Activated B cell treated with CpG ODN at 0.5 μM for 24 hours (primary cell): ENCODE measurements around the gene FABP3. TPM values are rescaled to one million over a fixed set of nuclear protein-coding genes. Genes with fewer than 3 reads are reported as not detected.
"Not testable (repeated sequence)": the region's sequence is repeated elsewhere in the genome, so short reads cannot be mapped to it uniquely, and the experiment has no call there.

ENCODE experiments used
- ATAC-seq: fragments of 200-7000 bp; cut with Tn5 transposase; one replicate; pipeline ENCODE4 v1.10.0; 2021; ENCODE audit warnings: low read depth, mild to moderate bottlenecking, moderate library complexity
- CTCF ChIA-PET: fragments of 350-600 bp; sonication (Branson Sonifier 250); formaldehyde crosslinking; loops from one replicate; lab custom pipeline; 2021; ENCODE audit warnings: antibody characterized with exemption; lab: Charles Lee
- POLR2A ChIA-PET: fragments of 350-600 bp; sonication (Branson Sonifier 250); formaldehyde crosslinking; loops from one replicate; lab custom pipeline; 2021; ENCODE audit warnings: antibody characterized with exemption; lab: Charles Lee
- DNase-seq: peaks from one replicate; pipeline ENCODE4 v3.0.0; 2022
- H3K27ac Mint-ChIP-seq: one replicate; pipeline ENCODE4 v1.8.0; 2020; ENCODE audit warnings: mixed read lengths
- H3K27me3 Mint-ChIP-seq: one replicate; pipeline ENCODE4 v1.8.0; 2021; ENCODE audit warnings: mixed read lengths
- H3K36me3 Mint-ChIP-seq: one replicate; pipeline ENCODE4 v1.8.0; 2021; ENCODE audit warnings: low read depth, mixed read lengths
- H3K4me1 Mint-ChIP-seq: one replicate; pipeline ENCODE4 v1.8.0; 2021; ENCODE audit warnings: mixed read lengths
- H3K4me3 Mint-ChIP-seq: one replicate; pipeline ENCODE4 v1.8.0; 2020; ENCODE audit warnings: mild to moderate bottlenecking, mixed read lengths
- H3K9me3 Mint-ChIP-seq: one replicate; pipeline ENCODE4 v1.8.0; 2020; ENCODE audit warnings: mixed read lengths
- intact Hi-C: fragments of 100-400 bp; cut with micrococcal nuclease; formaldehyde crosslinking; loops from one replicate; pipeline ENCODE4 v1.15.1; 2024
- total RNA-seq: library from RNA; stranded (reverse); gene quantifications from 2 replicates; pipeline ENCODE4 v1.2.3, GENCODE V29; 2022
- TF ChIP-seq, protein P1 (sequence below): fragments of 200-600 bp; IDR thresholded peaks from one replicate; pipeline ENCODE4 v1.8.0; 2022; ENCODE audit warnings: antibody characterized with exemption, mild to moderate bottlenecking

Gene FABP3
- total RNA-seq, 1 donor from 2014 or later = 0.49 TPM

DNA sequence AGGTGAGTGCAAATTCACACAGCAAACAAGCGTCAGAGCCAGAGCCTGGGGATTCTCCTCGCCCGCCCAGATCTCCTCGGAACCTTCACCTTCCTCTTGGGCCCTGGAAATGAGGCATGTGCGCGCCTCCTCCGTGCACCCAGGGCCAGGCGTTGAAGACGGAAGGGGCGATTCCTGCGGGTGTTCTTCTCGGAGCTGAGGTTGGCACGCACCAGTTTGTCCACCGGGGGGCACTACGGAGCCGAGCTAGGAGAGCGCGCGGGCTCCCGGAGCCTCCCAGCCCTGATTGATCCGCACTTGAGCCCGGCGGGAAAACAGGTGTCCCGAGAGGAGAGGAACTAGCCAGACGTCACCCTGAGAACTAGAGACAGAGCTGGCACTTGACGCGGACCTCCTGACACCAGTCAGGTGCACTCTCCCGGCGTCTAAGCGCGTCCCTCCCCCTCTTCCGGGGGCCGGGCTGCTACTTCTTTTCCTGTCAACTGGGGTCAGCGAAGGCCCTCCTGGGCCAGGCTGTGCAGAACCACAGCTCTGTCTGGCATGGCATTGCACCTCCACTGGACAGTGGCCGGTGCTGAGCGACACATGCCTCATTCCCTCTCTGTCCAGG, 21.8 kb upstream of the FABP3 start:
- H3K27me3 Mint-ChIP-seq = no peaks in the 10 kb centered on the region
- peak; percentile 72 for DNase-seq
- intact Hi-C loops = loop anchor here (1.0 kb wide), 3 partner anchors 28 to 395 kb away; no protein-coding TSS in a partner anchor
- peak overlapping the region; percentile 85 for H3K4me3 Mint-ChIP-seq
- POLR2A ChIA-PET = interaction anchor here (1.1 to 1.2 kb wide), 2 partner anchors 29 to 154 kb away, joined by 3 read pairs; no protein-coding TSS in a partner anchor
- TF ChIP-seq, protein P1, sequence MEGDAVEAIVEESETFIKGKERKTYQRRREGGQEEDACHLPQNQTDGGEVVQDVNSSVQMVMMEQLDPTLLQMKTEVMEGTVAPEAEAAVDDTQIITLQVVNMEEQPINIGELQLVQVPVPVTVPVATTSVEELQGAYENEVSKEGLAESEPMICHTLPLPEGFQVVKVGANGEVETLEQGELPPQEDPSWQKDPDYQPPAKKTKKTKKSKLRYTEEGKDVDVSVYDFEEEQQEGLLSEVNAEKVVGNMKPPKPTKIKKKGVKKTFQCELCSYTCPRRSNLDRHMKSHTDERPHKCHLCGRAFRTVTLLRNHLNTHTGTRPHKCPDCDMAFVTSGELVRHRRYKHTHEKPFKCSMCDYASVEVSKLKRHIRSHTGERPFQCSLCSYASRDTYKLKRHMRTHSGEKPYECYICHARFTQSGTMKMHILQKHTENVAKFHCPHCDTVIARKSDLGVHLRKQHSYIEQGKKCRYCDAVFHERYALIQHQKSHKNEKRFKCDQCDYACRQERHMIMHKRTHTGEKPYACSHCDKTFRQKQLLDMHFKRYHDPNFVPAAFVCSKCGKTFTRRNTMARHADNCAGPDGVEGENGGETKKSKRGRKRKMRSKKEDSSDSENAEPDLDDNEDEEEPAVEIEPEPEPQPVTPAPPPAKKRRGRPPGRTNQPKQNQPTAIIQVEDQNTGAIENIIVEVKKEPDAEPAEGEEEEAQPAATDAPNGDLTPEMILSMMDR = no peak
- H3K9me3 Mint-ChIP-seq = no peaks in the 10 kb centered on the region
- peaks cover 14% of the 10 kb centered on the region for H3K4me1 Mint-ChIP-seq
- peak; percentile 98 for ATAC-seq
- no peaks in the 10 kb centered on the region for H3K36me3 Mint-ChIP-seq
- CTCF ChIA-PET = interaction anchor here (0.8 to 4.3 kb wide), 15 partner anchors 10 to 394 kb away, joined by 3 to 60 read pairs (median 4); partner anchors contain the start of genes FABP3 and SERINC2
- no peak overlapping the region for H3K27ac Mint-ChIP-seq

DNA sequence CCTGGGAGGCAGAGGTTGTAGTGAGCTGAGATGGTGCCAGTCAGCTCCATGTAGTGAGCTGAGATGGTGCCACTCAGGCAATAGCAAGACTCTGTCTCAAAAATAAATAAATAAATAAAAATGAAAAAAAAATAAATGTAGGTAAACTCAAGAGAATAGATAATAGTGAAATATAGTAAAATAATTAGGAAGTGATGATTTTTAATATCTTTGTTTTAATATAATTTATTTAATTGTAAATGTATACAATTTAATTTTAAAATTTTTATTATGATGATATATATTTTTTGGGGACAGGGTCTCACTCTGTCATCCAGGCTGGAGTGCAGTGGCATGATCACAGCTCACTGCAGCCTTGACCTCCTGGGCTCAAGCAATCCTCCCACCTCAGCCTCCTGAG, 20.6 kb upstream of the FABP3 start:
- Mint-ChIP-seq H3K9me3 (no peaks in the 10 kb centered on the region), H3K27me3 (no peaks in the 10 kb centered on the region)
- POLR2A ChIA-PET = no interaction called here

DNA sequence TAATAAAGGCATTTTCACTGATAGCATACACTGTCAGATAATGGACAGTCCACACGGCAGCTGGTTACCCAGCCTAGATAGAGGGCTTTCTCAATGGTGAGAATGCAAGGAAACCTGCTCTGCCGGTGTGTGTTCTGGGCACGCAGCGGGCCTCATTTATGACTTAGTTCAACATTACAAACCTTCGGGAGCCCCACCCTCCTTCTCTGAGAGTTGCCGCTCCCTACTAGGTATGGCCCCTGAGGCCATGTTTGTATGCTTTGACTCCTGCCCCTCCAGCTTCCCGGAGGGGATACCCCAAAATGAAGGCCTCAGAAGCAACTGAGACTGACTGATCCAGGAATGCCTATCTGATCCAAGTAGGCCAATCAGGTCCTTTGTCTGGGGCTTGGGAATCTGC, 17.2 kb upstream of the FABP3 start:
- TF ChIP-seq, protein P1 = no peak
- intact Hi-C loops = no loop called here
- peaks cover 17% of the 10 kb centered on the region for H3K27me3 Mint-ChIP-seq
- CTCF ChIA-PET = no interaction called here
- ATAC-seq (no peak), DNase-seq (no peak)
- no peaks in the 10 kb centered on the region for H3K9me3 Mint-ChIP-seq
- peaks cover 9% of the 10 kb centered on the region for H3K4me1 Mint-ChIP-seq
- no peak overlapping the region for H3K27ac Mint-ChIP-seq
- H3K4me3 Mint-ChIP-seq = no peak overlapping the region
- POLR2A ChIA-PET = no interaction called here
- no peaks in the 10 kb centered on the region for H3K36me3 Mint-ChIP-seq

More for the DNA sequence above, 20.6 kb upstream of the FABP3 start:
- intact Hi-C loops = no loop called here
- H3K36me3 Mint-ChIP-seq = no peaks in the 10 kb centered on the region
- peaks cover 14% of the 10 kb centered on the region for H3K4me1 Mint-ChIP-seq
- ATAC-seq = no peak
- H3K4me3 Mint-ChIP-seq = no peak overlapping the region
- H3K27ac Mint-ChIP-seq = no peak overlapping the region
- no peak for DNase-seq
- CTCF ChIA-PET = interaction anchor here (0.6 to 4.3 kb wide), 3 partner anchors 20 to 215 kb away, joined by 3 to 60 read pairs (median 3); partner anchors contain the start of gene FABP3
- TF ChIP-seq, protein P1 = no peak

DNA sequence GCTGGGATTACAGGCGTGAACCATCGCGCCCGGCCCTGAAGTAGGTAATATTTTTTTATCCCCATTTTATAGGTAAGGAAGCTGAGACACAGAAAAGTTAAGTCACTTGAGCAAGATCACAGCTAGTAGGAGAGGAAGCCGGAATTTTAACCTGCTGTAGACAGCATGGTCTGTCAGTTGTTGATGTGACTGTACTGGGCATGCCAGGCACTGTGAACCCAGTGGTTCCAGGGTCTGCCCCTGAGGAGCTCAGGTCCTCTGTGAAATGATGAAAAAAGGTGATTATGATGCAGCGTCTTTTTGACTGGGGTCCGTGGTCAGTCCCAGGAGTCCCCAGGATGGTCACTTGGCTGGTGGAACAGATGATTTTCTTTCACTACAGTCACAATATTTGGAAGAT, 16.7 kb upstream of the FABP3 start:
- TF ChIP-seq, protein P1 = no peak
- no peak overlapping the region for H3K27ac Mint-ChIP-seq
- no peak for DNase-seq
- H3K4me3 Mint-ChIP-seq = no peak overlapping the region
- no peaks in the 10 kb centered on the region for H3K9me3 Mint-ChIP-seq
- no peak for ATAC-seq
- peaks cover 5% of the 10 kb centered on the region for H3K4me1 Mint-ChIP-seq
- CTCF ChIA-PET = no interaction called here
- POLR2A ChIA-PET = no interaction called here
- H3K36me3 Mint-ChIP-seq = no peaks in the 10 kb centered on the region
- intact Hi-C loops = no loop called here
- H3K27me3 Mint-ChIP-seq = peaks cover 17% of the 10 kb centered on the region

DNA sequence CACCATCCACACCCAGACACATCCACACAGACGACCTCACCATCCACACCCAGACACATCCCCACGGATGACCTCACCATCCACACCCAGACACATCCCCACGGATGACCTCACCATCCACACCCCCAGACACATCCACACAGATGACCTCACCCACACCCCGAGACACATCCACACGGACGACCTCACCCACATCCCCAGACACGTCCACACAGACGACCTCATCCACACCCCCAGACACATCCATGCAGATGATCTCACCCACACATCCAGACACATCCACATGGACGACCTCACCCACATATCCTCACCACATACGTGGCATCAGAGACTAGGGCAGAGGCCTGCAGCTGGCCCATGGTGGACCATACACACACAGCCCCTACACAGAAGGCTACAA, 14.7 kb upstream of the FABP3 start:
- no peak for DNase-seq
- H3K36me3 Mint-ChIP-seq = no peaks in the 10 kb centered on the region
- no peak overlapping the region for H3K4me3 Mint-ChIP-seq
- H3K4me1 Mint-ChIP-seq = no peaks in the 10 kb centered on the region
- no peak overlapping the region for H3K27ac Mint-ChIP-seq
- CTCF ChIA-PET = no interaction called here
- no peak for ATAC-seq
- POLR2A ChIA-PET = no interaction called here
- intact Hi-C loops = no loop called here
- H3K27me3 Mint-ChIP-seq = peaks cover 26% of the 10 kb centered on the region
- H3K9me3 Mint-ChIP-seq = no peaks in the 10 kb centered on the region
- TF ChIP-seq, protein P1 = no peak

DNA sequence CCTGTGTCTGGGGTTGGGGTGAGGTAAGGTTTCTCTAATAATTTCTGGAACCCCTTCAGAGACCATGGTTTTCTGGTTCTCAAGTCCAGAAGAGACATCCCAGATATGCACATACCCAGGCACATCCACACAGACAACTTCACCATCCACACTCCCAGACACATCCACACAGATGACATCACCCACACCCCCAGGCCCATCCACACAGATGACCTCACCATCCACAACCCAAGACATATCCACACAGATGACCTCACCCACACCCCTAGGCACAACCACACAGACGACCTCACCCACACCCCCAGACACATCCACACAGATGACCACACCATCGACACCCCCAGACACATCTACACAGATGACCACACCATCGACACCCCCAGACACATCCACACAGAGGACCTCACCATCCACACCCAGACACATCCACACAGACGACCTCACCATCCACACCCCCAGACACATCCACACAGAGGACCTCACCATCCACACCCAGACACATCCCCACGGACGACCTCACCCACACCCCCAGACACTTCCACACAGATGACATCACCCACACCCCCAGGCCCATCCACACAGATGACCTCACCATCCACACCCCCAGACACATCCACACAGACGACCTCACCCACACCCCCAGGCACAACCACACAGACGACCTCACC, 13.8 kb upstream of the FABP3 start:
- H3K27ac Mint-ChIP-seq, H3K4me3 Mint-ChIP-seq, intact Hi-C loops, CTCF ChIA-PET, ATAC-seq, H3K9me3 Mint-ChIP-seq, H3K4me1 Mint-ChIP-seq, H3K36me3 Mint-ChIP-seq, DNase-seq, POLR2A ChIA-PET: not testable (repeated sequence)
- H3K27me3 Mint-ChIP-seq = peaks cover 33% of the 10 kb centered on the region
